ENCODE results near the gene NRN1L.

NRN1L gene

GRCh38 chr16:67935402-67936123 is 50.9 kb downstream of the NRN1L start:
- DNase-seq (ENCODE audit: low read depth): peak; percentile 94

Measured in iris pigment epithelial cell (primary cell).